NCI-H2196 (cell line): Measurements from ENCODE around the gene PIK3CD.

Source experiments
- DNase-seq: peaks from one replicate; lab custom pipeline; 2025; ENCODE audit not compliant: unreplicated experiment; lab: John Stamatoyannopoulos, UW

The PIK3CD gene

DNA sequence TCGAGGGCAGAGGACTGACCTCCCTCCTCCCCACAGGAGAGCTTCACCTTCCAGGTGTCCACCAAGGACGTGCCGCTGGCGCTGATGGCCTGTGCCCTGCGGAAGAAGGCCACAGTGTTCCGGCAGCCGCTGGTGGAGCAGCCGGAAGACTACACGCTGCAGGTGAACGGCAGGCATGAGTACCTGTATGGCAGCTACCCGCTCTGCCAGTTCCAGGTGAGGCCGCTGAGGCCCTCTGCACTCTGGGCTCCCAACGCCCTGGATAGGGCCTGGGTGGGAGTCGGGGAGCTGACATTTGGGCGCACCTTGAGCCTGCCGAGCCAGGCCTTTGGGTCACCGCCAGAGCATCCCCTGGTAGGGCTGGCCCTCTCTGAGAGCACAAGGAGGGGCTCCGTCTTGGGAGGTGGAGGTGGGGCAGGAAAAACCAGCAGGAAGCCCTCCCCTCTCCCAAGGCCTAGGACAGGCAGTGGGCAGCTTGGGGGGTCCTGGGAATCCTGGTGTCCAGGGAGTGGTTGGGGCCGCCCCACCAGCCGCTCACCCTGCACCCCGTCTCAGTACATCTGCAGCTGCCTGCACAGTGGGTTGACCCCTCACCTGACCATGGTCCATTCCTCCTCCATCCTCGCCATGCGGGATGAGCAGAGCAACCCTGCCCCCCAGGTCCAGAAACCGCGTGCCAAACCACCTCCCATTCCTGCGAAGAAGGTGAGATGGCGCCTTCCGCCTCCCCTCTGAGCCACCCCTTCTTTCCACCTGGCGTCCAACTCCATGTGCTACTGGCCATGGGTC lies 65.1 kb downstream of the PIK3CD start:
- no peak for DNase-seq

DNA sequence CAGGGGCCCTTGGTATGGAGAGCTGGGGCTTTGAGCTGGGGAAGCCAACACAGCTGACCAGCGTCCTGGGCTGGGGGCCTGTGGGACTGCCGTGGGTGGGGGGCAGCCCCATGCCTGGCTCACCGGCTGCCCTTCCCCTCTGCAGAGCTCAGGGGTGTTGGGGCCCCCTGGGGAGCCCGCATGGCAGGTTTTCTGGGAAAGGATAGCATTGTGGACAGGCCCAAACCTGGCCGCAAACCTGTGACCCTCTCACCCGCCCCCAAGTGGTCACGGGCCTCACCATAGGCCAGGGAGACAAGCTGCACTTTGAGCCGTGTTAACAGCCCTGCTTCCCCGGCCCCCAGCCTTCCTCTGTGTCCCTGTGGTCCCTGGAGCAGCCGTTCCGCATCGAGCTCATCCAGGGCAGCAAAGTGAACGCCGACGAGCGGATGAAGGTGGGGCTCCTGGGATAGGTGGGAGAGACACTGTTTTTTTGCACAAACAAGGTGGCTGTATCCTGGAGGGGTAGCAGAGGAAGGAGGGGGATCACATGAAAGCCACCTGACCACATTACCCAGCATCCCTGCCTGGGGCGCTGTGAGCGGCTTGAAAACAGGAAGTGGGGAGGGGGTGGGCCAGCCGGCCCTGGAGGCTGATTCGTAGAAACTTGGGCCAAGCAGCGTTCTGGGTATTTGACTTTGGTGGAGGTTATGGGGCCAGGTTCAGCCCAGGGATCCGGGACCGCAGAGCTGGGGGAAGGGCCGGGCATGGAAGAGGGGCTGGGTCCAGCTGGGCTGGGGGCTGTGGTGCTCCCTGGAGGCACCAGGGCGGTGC lies 65.9 kb downstream of the PIK3CD start:
- no peak for DNase-seq

DNA sequence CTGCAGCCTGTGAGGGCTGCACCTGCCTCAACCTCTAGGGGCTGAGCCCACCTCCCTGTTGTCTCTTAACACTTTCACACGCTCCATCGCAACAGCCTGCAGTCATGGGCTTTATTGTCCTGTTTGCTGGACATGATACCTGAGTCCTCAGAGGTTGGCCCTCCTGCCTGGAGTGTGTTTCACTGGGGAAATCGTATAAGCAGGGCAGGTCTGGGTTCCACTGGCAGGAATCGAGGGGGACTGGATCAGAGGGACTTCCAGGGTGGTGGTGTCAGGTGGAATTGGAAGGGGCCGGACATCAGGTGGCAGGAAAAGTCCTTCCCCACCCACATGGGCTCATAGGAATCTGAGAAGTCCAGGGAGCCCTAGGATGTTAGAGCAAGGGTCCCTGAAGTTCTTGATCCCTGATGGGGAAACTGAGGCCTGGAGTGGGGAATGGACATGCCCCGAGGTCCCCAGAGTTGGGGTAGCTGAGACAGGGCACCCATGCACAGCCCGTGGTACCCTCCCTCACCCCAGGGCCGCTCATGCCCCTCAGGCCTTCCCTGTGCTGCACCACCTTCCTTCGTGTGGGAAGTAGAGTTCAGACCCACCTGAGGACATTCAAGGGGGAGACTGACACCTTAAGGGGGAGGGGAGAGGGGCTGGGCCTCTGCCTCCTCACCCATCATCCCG lies 66.6 kb downstream of the PIK3CD start:
- no peak for DNase-seq

DNA sequence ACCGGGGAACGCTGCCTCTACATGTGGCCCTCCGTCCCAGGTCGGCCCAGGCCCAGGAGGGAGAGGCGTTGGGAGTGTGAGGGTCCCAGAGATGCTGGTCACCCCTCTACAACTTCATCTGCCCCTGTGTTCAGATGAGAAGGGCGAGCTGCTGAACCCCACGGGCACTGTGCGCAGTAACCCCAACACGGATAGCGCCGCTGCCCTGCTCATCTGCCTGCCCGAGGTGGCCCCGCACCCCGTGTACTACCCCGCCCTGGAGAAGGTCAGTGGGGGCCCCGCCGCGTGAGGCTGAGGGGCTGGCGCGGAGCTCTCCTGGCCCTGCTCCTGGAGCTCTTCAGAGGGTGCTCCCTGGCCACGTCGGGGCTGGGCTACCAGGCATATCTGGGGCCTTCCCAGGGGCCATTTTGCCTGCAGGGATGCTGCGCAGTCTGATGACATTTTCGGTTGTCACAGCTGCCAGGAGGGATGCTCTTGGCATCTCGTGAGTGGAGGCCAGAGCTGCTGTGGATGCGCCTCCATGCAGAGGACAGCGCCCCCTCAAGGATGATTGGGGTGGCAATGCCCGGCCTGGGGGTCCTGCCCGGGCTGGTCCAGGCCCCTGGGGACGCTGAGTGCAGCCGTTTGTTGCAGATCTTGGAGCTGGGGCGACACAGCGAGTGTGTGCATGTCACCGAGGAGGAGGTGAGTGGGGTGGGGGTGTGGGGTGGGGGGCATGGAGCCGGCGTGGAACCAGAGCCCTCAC lies 68.6 kb downstream of the PIK3CD start:
- DNase-seq: no peak

DNA sequence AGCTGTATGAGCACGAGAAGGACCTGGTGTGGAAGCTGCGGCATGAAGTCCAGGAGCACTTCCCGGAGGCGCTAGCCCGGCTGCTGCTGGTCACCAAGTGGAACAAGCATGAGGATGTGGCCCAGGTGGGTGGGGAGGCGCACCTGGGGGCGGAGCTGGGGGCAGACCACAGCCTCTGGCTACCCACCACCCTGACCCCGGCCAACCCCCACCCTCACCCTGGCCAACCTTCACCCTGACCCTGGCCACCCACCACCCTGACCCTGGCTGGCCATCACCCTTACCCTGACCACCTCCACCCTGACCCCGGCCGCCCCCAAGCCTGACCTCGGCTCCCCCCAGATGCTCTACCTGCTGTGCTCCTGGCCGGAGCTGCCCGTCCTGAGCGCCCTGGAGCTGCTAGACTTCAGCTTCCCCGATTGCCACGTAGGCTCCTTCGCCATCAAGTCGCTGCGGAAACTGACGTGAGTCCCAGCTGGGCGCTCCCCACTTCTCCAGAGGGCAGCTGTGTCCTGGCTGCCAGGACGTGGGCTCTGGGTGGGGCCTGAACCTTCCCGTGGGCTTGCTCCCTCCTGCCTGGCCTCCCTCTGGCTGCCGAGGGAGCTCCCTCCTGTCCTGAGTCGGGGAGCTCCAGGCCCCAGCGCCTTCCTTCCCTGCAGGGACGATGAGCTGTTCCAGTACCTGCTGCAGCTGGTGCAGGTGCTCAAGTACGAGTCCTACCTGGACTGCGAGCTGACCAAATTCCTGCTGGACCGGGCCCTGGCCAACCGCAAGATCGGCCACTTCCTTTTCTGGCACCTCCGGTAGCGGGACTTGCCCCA lies 69.5 kb downstream of the PIK3CD start:
- no peak for DNase-seq

DNA sequence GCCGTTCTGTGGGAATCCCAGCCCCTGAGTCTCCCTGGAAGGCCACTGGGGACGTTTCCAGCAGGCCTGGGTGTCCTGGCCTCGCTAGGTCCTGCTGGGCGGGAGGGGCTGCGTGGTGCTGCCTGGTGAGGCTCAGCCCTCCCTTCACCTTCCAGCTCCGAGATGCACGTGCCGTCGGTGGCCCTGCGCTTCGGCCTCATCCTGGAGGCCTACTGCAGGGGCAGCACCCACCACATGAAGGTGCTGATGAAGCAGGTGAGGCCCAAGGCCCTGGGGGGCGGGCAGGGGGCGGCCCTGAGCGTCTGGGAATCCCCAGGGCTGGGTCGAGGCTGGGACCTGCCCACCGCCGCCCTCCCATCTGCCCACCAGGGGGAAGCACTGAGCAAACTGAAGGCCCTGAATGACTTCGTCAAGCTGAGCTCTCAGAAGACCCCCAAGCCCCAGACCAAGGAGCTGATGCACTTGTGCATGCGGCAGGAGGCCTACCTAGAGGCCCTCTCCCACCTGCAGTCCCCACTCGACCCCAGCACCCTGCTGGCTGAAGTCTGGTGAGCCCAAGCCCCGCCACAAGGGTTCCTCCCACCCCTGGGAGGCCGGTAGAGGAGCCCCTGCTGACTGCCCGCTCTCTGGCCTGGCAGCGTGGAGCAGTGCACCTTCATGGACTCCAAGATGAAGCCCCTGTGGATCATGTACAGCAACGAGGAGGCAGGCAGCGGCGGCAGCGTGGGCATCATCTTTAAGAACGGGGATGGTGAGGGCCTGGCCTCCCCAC lies 70.3 kb downstream of the PIK3CD start:
- peak; percentile 33 for DNase-seq

DNA sequence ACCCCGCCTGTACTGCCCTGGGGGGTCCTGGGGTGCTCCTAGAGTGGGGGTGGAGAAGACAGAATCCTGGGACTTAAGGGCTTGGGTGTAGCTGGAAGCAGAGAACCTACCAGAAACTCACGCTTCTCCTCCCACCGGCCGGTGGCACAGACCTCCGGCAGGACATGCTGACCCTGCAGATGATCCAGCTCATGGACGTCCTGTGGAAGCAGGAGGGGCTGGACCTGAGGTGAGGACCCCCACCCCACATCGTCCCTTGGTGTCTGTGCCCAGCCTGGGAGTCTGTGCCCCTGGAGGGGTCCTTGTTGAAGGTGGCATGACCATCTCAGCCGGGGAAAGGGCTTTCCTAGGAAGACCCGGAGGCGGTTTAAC lies 70.8 kb downstream of the PIK3CD start:
- no peak for DNase-seq

DNA sequence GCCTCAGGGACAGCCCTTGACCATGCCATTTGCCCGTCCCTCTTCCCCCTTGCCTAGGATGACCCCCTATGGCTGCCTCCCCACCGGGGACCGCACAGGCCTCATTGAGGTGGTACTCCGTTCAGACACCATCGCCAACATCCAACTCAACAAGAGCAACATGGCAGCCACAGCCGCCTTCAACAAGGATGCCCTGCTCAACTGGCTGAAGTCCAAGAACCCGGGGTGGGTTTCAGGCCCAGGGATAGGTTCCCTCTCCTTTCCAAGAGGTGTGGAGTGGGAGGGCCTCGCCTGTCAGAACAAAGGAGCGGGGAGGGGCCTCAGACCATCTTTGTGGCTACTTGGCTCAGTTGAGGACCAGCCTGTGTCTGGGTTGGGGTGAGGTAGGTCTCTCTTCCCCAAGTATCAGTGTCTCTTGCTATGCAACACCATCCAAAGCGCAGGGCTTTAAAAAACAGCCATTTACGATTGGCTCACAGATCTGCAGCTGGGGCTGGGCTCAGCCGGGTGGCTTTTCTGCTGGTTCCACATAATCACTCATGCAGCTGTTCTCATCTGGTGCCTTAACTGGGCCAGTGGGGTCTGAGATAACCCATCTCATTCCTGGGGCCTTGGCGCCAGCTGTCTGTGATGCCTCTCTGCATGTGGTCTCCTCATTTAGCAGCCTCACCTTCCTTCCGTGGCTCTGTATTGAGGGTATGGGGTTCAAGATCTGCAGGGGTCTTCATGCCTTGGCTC lies 71.7 kb downstream of the PIK3CD start:
- DNase-seq: no peak

DNA sequence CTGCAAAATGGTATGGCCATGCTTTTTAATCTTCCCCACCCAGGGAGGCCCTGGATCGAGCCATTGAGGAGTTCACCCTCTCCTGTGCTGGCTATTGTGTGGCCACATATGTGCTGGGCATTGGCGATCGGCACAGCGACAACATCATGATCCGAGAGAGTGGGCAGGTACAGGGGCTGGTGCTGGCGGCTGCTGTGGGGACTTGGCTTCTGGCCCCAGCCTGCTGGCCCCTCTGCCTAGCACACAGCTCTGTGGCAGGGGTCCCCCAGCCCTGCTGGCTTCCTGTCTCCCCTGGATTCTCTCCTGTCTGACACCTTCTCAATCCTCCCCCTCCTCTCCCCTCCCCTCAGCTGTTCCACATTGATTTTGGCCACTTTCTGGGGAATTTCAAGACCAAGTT lies 72.4 kb downstream of the PIK3CD start:
- no peak for DNase-seq

DNA sequence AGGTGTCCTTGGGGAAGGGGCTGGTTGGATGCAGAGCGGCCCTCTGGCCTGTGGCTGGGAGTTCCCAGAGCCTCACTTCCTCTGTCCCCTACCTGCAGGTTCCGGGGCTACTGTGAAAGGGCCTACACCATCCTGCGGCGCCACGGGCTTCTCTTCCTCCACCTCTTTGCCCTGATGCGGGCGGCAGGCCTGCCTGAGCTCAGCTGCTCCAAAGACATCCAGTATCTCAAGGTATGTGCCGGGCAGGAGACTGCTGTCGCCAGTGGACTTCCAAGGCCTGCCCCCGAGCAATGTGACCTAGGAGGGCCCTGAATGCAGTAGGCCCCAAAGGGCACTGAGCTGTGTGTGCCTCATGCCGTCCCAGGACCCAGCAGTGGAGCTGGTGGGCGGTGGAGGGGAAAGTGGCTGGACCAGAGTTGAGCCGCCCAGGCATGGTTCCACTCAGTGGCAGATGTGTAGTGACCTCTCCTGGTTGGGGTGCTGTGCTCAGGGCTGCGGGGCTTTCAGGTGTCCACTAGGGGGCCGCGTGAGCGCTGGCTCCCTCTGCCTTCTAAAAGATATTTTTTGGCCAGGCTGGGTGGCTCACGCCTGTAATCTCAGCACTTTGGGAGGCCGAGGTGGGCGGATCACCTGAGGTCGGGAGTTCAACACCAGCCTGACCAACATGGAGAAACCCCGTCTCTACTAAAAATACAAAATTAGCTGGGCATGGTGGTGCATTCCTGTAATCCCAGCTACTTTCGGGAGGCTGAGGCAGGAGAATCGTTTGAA lies 73.4 kb downstream of the PIK3CD start:
- peak; percentile 59 for DNase-seq

DNA sequence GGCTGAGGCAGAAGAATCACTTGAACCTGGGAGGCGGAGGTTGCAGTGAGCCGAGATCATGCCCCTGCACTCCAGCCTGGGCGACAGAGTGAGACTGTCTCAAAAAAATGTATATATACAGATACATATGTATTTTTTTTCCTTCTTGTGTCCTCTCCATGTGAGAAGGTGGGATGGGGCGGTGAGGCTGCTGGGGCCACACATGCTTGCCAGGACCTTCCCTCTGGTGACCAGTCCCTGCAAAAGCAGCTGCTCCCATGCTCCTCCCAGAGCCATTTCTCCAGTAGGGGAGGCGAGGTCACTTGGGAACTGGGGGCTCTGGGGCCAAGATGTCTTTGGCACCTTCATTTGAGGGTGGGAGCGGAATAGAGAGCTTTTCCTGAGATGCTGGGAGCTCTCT lies 74.9 kb downstream of the PIK3CD start:
- no peak for DNase-seq

DNA sequence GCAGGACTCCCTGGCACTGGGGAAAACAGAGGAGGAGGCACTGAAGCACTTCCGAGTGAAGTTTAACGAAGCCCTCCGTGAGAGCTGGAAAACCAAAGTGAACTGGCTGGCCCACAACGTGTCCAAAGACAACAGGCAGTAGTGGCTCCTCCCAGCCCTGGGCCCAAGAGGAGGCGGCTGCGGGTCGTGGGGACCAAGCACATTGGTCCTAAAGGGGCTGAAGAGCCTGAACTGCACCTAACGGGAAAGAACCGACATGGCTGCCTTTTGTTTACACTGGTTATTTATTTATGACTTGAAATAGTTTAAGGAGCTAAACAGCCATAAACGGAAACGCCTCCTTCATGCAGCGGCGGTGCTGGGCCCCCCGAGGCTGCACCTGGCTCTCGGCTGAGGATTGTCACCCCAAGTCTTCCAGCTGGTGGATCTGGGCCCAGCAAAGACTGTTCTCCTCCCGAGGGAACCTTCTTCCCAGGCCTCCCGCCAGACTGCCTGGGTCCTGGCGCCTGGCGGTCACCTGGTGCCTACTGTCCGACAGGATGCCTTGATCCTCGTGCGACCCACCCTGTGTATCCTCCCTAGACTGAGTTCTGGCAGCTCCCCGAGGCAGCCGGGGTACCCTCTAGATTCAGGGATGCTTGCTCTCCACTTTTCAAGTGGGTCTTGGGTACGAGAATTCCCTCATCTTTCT lies 75.5 kb downstream of the PIK3CD start:
- DNase-seq: no peak

DNA sequence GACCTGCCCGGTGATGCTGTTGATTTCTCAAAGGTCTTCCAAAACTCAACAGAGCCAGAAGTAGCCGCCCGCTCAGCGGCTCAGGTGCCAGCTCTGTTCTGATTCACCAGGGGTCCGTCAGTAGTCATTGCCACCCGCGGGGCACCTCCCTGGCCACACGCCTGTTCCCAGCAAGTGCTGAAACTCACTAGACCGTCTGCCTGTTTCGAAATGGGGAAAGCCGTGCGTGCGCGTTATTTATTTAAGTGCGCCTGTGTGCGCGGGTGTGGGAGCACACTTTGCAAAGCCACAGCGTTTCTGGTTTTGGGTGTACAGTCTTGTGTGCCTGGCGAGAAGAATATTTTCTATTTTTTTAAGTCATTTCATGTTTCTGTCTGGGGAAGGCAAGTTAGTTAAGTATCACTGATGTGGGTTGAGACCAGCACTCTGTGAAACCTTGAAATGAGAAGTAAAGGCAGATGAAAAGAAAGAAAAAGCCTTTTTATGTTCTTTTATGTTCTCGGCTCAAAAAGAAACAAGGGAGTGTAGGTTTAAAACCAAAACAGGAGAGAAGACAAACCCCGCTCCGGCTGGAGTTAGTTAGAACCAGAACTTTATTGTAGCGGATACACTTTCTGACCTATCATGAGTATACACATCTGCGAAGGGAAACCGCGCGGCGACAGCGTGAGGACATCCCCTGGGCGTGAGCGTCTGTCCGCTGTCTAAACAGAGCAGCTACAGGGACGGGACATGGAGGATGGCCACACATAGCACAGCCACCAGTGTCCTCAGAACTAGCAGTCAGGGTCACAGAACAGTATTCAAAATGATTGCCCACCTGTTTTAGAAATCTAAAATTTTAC lies 77.1 kb downstream of the PIK3CD start:
- DNase-seq: no peak

DNA sequence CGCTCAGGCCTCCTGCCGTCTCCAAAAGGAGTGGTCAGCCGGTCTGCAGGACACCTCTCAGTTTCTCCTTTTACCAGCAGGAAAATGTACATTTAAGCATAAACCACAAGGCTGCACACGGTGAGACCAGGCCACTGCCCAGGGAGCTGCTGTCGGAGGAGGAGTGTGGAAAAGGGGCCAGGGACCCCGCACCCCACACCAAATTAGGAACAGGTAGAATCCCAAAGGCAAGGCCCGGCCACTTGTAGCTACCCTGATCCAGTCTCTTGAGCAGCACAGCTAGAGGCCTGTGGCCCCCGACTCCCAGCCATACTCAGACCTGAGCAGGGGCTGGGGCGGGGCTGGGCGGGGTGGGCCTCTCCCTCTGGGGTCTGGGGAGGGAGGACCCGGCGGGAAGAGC lies 78.0 kb downstream of the PIK3CD start:
- DNase-seq: no peak

DNA sequence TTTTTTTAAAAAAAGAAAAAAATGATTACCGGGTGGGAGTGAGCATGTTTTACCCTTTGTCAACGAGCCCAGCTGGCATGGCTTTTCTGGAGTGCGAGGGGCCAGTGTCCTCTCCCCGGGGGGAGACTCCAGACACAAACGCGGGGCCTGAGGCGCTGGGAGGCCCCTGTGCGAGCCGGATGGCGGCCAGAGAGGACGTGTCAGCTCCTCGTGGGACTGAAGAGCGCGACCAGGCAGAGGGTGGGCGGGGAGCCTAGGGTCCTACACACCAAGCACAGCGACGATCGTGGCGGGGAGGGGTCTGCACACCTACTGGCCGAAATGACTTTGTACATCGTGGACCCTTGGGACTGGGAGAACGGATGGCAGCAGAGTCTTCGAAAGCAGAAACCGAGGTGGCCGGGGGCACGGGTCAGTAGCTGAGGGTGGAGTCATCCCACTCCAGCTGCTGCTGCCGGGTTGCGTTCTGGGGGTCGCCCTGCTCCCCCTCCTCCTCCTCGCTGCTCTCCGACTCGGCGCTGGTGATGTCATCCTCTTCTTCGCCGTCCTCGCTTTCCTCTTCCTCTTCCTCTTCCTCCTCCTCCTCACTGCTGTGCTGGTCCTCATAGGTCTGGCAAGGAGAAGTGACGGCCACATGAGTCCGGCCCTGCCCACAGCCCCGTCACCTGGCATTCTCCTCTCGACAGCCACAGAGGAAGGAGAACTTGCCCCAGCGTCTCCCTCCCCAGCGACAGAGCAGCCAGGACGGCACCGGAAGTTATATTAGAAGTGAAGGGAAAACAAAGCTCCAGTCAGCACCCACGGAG lies 78.8 kb downstream of the PIK3CD start:
- DNase-seq: no peak

DNA sequence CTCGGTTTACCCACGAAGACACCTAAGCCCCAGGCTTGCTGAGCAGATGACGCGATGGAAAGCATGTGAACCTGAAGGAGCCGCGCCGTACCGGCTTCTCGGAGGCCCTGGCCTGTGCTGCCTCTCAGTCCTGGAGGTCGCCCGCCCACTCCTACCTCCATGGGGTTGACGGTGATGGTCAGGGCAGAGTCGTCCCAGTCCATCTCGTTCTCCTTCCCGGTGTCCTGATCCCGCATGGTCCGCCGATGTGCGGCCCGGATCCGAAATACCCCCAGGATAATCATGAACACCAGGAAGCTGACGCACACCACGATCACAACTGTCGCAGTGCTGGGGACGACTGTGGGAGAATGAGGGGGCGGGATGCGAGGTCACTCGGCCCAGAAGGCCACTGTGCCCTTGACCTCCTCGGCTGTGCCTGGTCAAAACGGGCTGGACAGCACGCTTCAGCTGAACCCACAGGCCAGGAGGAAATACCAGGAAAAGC lies 79.6 kb downstream of the PIK3CD start:
- no peak for DNase-seq
